NCI-H128 (cell line): ENCODE measurements around the gene SRSF9.

Experiments
- DNase-seq: peaks from one replicate; lab custom pipeline; 2025; ENCODE audit not compliant: unreplicated experiment; lab: John Stamatoyannopoulos, UW

Gene SRSF9

DNA sequence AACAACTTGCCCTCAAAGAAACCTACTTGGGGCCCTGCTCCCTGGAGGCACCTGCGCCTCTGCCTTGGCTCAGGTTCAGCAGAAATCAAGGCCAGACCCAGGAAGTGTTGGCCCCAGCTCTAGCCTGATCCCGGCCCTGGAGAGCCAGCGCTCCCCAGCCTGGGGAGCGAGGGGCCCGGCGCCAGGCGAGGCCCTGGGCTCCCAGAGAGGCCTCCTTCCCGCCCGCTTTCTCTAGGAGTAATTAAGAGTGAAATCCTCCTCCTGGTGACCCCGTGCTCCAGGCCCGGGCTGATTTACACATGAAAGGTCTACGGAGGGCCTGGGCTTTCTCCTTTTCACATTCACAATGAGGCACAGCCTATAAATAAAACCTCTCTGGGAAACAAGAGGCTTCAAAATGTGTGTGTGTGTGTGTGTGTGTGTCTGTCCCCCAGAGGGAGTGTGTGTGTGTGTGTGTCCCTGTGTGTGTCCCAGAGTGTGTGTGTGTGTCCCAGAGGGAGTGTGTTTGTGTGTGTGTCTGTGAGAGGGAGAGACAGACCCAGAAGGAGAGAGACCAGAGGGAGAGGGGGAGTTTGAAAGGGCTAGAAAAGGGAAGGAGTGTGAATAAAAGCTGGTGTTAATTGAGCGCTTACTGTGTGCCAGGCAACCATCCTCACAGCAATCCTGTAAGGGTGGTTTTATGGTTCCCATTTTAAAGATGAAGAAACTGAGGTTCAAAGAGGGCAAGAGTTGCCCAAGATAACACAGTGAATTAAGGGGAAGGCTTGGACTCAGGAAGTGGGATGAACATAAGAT is 55.5 kb downstream of the SRSF9 start:
- no peak for DNase-seq

DNA sequence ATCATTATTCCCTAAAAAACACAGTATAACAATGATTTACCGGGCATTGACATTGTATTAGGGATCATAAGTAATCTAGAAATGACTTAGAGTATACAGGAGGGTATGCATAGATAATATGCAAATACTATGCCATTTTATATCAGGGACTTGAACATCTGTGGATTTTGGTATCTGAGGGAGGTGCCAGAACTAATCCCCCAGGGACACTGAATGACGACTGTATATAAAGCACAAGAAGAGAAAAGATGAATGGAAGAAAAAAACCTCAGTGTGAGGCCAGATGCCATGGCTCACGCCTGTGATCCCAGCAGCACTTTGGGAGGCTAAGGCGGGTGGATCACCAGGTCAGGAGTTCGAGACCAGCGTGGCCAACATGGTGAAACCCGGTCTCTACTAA is 57.1 kb downstream of the SRSF9 start:
- no peak for DNase-seq
